NB4 (cell line): ENCODE data around the gene STX2.

Experiments used
- MYC ChIP-seq: IDR thresholded peaks from 2 replicates; pipeline ENCODE4 v1.6.1; 2011; ENCODE audit warnings: low read depth, low read length
- POLR2A ChIP-seq: IDR thresholded peaks from 2 replicates; pipeline ENCODE4 v1.6.1; 2011; ENCODE audit warnings: mild to moderate bottlenecking; ENCODE audit not compliant: insufficient read length; ENCODE audit errors: extremely low read depth
- TF ChIP-seq, protein P1 (sequence below): IDR thresholded peaks from one replicate; pipeline ENCODE4 v1.5.1; 2012; ENCODE audit warnings: low read depth, low read length
- TF ChIP-seq, protein P2 (sequence below): IDR thresholded peaks from 2 replicates; pipeline ENCODE4 v1.6.1; 2011; ENCODE audit warnings: low read depth, low read length

DNA sequence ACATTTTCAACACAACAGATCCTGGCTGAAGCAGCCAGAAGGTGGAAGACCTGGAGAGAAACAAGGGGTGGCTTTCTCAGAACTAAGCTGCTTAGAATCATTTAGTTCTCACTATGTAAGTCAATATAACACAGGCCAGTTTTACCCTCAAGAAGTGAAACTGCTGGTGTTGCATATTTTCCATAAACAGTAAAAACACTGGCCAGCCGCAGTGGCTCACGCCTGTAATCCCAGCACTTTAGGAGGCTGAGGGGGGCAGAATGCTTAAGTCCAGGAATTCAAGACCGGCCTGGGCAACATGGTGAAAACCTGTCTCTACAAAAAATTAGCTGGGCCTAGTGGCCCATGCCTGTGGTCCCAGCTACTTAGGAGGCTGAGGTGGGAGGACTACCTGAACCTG, 11.6 kb downstream of the STX2 start:
- TF ChIP-seq, protein P1, sequence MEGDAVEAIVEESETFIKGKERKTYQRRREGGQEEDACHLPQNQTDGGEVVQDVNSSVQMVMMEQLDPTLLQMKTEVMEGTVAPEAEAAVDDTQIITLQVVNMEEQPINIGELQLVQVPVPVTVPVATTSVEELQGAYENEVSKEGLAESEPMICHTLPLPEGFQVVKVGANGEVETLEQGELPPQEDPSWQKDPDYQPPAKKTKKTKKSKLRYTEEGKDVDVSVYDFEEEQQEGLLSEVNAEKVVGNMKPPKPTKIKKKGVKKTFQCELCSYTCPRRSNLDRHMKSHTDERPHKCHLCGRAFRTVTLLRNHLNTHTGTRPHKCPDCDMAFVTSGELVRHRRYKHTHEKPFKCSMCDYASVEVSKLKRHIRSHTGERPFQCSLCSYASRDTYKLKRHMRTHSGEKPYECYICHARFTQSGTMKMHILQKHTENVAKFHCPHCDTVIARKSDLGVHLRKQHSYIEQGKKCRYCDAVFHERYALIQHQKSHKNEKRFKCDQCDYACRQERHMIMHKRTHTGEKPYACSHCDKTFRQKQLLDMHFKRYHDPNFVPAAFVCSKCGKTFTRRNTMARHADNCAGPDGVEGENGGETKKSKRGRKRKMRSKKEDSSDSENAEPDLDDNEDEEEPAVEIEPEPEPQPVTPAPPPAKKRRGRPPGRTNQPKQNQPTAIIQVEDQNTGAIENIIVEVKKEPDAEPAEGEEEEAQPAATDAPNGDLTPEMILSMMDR = no peak
- TF ChIP-seq POLR2A = no peak
- TF ChIP-seq, protein P2, sequence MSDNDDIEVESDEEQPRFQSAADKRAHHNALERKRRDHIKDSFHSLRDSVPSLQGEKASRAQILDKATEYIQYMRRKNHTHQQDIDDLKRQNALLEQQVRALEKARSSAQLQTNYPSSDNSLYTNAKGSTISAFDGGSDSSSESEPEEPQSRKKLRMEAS = no peak
- no peak for TF ChIP-seq MYC
